ENCODE data around the gene EREG. TPM values are rescaled to one million over a fixed set of nuclear protein-coding genes. Genes with fewer than 3 reads are reported as not detected.
A peak's percentile ranks its signal among the peaks of the same experiment; 100 is the strongest.

The EREG gene
- total and polyA plus RNA-seq, 10 of the 15 experiments (the other 5 are each of a cell fraction or from before 2014, with no cell fraction given), result not detected

GRCh38 chr4:74375824-74376426 lies 11.0 kb downstream of the EREG start (continued):
- no peak for TF ChIP-seq ZBTB4 (CRISPR knock-in tag; IDR thresholded peaks at IDR 0.05)
- TF ChIP-seq ESRRA (IDR thresholded peaks at IDR 0.05; ENCODE audit: low read length), result no peak
- TF ChIP-seq RCOR1 (conservative IDR thresholded peaks at IDR 0.05; ENCODE audit: low read depth, low read length), result no peak
- no peak for TF ChIP-seq CREB1 (IDR thresholded peaks at IDR 0.05; ENCODE audit: low read depth)
- no peak for TF ChIP-seq NBN (IDR thresholded peaks at IDR 0.05)
- no peak for TF ChIP-seq BMI1 (IDR thresholded peaks at IDR 0.05; ENCODE audit: borderline replicate concordance)
- no peak for TF ChIP-seq CBX3 (IDR thresholded peaks at IDR 0.05; ENCODE audit: borderline replicate concordance, low read depth)

GRCh38 chr4:74376888-74377483 lies 12.0 kb downstream of the EREG start:
- H3K27me3 ChIP-seq (replicated peaks in 1 of 2; ENCODE audit: control insufficient read depth in 2 of 2, insufficient read depth in 2 of 2, low read length in 1 of 2), result no peaks in the 10 kb centered on the region; a peak in 1 of 4 replicates
- ChIA-PET RAD21 (ENCODE audit: unreplicated experiment) (interaction anchor here (0.7 to 3.1 kb wide), 12 partner anchors 23 to 299 kb away, joined by 3 to 25 read pairs (median 4); no protein-coding TSS in a partner anchor), POLR2A (no interaction called here), SMC1A (ENCODE audit: uncharacterized antibody, unreplicated experiment) (interaction anchor here (0.6 to 3.6 kb wide), 18 partner anchors 10 to 1104 kb away, joined by 3 to 33 read pairs (median 3); partner anchors contain the start of gene AREG), CTCF (interaction anchor here (0.6 to 6.9 kb wide), 22 partner anchors 9 to 354 kb away, joined by 3 to 95 read pairs (median 4); no protein-coding TSS in a partner anchor)
- no peak overlapping the region for H3K4me3 ChIP-seq
- H3K36me3 ChIP-seq (ENCODE audit: control insufficient read depth in 2 of 2, insufficient read depth in 2 of 2, low read length in 1 of 2), result no peaks in the 10 kb centered on the region
- no peak overlapping the region for H3K27ac ChIP-seq (ENCODE audit: control insufficient read depth, insufficient read depth)
- no peak overlapping the region for H3K9ac ChIP-seq (ENCODE audit: control insufficient read depth, insufficient read depth, low read length)
- H3K79me2 ChIP-seq (ENCODE audit: control insufficient read depth, insufficient read depth, low read length), result no peaks in the 10 kb centered on the region
- FAIRE-seq (no peak), DNase-seq (ENCODE audit: low read depth, low spot score) (no peak), ATAC-seq (peak; percentile 81)
- TF ChIP-seq ZZZ3 (IDR thresholded peaks at IDR 0.05; ENCODE audit: control insufficient read depth, insufficient read length, low read depth) (no peak), RELA (IDR thresholded peaks at IDR 0.05; ENCODE audit: borderline replicate concordance, partially characterized antibody) (no peak), CTCF (IDR thresholded peaks at IDR 0.05 in 2 of 3, conservative IDR thresholded peaks at IDR 0.05 in 1 of 3; ENCODE audit: control insufficient read depth in 2 of 3, extremely low read depth in 1 of 3, insufficient read depth in 1 of 3, low read depth in 3 of 3, low read length in 3 of 3) (peak; percentile 35 to 50 (median 36); a peak in 5 of 6 replicates), RAD21 (IDR thresholded peaks at IDR 0.05; ENCODE audit: insufficient read depth, low read depth, low read length) (peak; percentile 65), SMC3 (IDR thresholded peaks at IDR 0.05; ENCODE audit: borderline replicate concordance, low read length) (peak; percentile 61; the same call in 1 of the 2 replicates)
- H2AFZ ChIP-seq (ENCODE audit: control insufficient read depth, low read depth, low read length), result no peak overlapping the region
- intact Hi-C loops (cut with micrococcal nuclease; ENCODE audit: unreplicated experiment) (loop anchor here (1.0 to 5.0 kb wide), 5 partner anchors 70 to 298 kb away; partner anchors contain the start of gene AREG), in situ Hi-C loops (cut with MboI) (loop anchor here (5.0 to 10.0 kb wide), 2 partner anchors 158 to 295 kb away; no protein-coding TSS in a partner anchor)
- no peaks in the 10 kb centered on the region for H3K4me1 ChIP-seq (ENCODE audit: control insufficient read depth, insufficient read depth, low read length)
- no peaks in the 10 kb centered on the region for H3K9me3 ChIP-seq (replicated peaks; ENCODE audit: control insufficient read depth, insufficient read depth, low read length)
- no TSS peak for BruUV-seq (replicated peaks)
- H4K20me1 ChIP-seq (ENCODE audit: control insufficient read depth, insufficient read depth), result no peaks in the 10 kb centered on the region
- WGBS (ENCODE audit: insufficient coverage, insufficient replicate concordance, low lambda C conversion rate, missing lambda C conversion rate), result 48% methylated on average over 4 of the region's 4 CpGs
- no peak overlapping the region for H3K4me2 ChIP-seq (ENCODE audit: control insufficient read depth, insufficient read depth)

Measured in GM12878 (cell line).